ENCODE data around the gene DOK6.

DNA sequence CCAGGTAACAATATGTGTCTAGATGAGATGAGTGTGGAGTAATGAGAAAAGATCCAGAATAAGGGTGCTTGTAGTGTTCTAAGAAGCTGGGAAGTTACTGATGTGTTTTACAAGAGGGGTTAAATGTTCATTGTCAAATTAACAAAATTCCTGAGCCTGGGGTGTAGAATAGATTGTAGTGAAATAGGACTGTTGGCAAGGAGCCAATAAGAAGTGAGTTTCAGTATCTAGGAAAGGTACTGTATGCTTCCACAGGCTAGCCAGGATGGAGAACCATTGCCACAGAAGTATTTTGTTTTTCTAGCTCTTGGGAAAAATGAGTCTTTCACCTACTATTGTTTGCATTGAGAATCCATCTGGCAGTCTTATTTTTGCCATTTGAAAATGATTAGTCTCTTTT is 10.5 kb downstream of the DOK6 start:
- no peak for TF ChIP-seq CREB1 (IDR thresholded peaks at IDR 0.05)
- no peak for TF ChIP-seq CREB1 (CRISPR knock-in tag; IDR thresholded peaks at IDR 0.05)
- no peak for TF ChIP-seq KDM4B (IDR thresholded peaks at IDR 0.05; ENCODE audit: borderline replicate concordance in 2 of 2, low read depth in 1 of 2)
- TF ChIP-seq, protein P1, sequence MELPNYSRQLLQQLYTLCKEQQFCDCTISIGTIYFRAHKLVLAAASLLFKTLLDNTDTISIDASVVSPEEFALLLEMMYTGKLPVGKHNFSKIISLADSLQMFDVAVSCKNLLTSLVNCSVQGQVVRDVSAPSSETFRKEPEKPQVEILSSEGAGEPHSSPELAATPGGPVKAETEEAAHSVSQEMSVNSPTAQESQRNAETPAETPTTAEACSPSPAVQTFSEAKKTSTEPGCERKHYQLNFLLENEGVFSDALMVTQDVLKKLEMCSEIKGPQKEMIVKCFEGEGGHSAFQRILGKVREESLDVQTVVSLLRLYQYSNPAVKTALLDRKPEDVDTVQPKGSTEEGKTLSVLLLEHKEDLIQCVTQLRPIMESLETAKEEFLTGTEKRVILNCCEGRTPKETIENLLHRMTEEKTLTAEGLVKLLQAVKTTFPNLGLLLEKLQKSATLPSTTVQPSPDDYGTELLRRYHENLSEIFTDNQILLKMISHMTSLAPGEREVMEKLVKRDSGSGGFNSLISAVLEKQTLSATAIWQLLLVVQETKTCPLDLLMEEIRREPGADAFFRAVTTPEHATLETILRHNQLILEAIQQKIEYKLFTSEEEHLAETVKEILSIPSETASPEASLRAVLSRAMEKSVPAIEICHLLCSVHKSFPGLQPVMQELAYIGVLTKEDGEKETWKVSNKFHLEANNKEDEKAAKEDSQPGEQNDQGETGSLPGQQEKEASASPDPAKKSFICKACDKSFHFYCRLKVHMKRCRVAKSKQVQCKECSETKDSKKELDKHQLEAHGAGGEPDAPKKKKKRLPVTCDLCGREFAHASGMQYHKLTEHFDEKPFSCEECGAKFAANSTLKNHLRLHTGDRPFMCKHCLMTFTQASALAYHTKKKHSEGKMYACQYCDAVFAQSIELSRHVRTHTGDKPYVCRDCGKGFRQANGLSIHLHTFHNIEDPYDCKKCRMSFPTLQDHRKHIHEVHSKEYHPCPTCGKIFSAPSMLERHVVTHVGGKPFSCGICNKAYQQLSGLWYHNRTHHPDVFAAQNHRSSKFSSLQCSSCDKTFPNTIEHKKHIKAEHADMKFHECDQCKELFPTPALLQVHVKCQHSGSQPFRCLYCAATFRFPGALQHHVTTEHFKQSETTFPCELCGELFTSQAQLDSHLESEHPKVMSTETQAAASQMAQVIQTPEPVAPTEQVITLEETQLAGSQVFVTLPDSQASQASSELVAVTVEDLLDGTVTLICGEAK (IDR thresholded peaks at IDR 0.05), result no peak
- TF ChIP-seq, protein P1 (CRISPR knock-in tag; IDR thresholded peaks at IDR 0.05), result no peak
- no peak for TF ChIP-seq SMAD3 (CRISPR knock-in tag; conservative IDR thresholded peaks at IDR 0.05)
- no peak for TF ChIP-seq CTCF (IDR thresholded peaks at IDR 0.05 in 2 of 3, conservative IDR thresholded peaks at IDR 0.05 in 1 of 3; ENCODE audit: insufficient read depth in 2 of 3, low read depth in 1 of 3, low read length in 3 of 3)
- TF ChIP-seq ZNF583 (CRISPR knock-in tag; IDR thresholded peaks at IDR 0.05), result no peak
- TF ChIP-seq ZNF609 (CRISPR knock-in tag; IDR thresholded peaks at IDR 0.05; ENCODE audit: borderline replicate concordance), result no peak
- TF ChIP-seq TAL1 (IDR thresholded peaks at IDR 0.05), result no peak
- TF ChIP-seq CHD1 (IDR thresholded peaks at IDR 0.05; ENCODE audit: low read length), result no peak
- no peak for TF ChIP-seq JUND (IDR thresholded peaks at IDR 0.05; ENCODE audit: borderline replicate concordance, low read depth, low read length)
- TF ChIP-seq JUND (tag; IDR thresholded peaks at IDR 0.05; ENCODE audit: borderline replicate concordance, low read depth, low read length), result no peak
- TF ChIP-seq, protein P2, sequence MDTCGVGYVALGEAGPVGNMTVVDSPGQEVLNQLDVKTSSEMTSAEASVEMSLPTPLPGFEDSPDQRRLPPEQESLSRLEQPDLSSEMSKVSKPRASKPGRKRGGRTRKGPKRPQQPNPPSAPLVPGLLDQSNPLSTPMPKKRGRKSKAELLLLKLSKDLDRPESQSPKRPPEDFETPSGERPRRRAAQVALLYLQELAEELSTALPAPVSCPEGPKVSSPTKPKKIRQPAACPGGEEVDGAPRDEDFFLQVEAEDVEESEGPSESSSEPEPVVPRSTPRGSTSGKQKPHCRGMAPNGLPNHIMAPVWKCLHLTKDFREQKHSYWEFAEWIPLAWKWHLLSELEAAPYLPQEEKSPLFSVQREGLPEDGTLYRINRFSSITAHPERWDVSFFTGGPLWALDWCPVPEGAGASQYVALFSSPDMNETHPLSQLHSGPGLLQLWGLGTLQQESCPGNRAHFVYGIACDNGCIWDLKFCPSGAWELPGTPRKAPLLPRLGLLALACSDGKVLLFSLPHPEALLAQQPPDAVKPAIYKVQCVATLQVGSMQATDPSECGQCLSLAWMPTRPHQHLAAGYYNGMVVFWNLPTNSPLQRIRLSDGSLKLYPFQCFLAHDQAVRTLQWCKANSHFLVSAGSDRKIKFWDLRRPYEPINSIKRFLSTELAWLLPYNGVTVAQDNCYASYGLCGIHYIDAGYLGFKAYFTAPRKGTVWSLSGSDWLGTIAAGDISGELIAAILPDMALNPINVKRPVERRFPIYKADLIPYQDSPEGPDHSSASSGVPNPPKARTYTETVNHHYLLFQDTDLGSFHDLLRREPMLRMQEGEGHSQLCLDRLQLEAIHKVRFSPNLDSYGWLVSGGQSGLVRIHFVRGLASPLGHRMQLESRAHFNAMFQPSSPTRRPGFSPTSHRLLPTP (IDR thresholded peaks at IDR 0.05; ENCODE audit: borderline replicate concordance, extremely low read depth, insufficient read length), result no peak
- TF ChIP-seq KLF16 (IDR thresholded peaks at IDR 0.05), result no peak
